DOHH2 (cell line): Measurements from ENCODE around the gene RALGDS.

Experiments used
- EZH2phosphoT487 ChIP-seq: fragments of 200-600 bp; sonication (generic); IDR thresholded peaks from 2 replicates; pipeline ENCODE4 v1.6.1; 2017; ENCODE audit warnings: borderline replicate concordance, mild to moderate bottlenecking, antibody characterized with exemption, low read length, moderate library complexity, mixed read lengths
- TF ChIP-seq, protein P1 (sequence below): fragments of 200-600 bp; sonication (generic); IDR thresholded peaks from one replicate; pipeline ENCODE4 v1.5.1; 2014; ENCODE audit warnings: antibody characterized with exemption, mild to moderate bottlenecking, low read depth, low read length; ENCODE audit not compliant: poor library complexity, severe bottlenecking

DNA sequence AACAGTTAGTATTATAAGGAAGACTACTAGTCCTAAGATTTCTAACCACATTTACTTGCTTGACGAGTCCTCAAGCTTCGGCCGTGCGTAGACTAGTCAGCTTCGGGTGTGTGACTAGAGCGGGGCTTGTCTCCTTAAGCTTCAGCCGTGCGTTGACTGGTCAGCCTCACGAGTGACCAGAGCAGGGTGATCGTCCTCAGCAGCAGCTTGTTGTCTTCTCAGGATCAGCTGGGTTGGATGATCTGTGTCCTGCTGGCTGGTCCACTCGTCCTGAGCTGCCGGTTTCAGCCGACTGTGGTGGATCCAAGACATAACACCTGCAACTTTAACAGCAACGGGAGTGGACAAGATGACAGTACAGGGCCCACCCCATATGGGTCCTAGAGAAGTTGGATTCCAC is 42.6 kb downstream of the RALGDS start:
- TF ChIP-seq, protein P1, sequence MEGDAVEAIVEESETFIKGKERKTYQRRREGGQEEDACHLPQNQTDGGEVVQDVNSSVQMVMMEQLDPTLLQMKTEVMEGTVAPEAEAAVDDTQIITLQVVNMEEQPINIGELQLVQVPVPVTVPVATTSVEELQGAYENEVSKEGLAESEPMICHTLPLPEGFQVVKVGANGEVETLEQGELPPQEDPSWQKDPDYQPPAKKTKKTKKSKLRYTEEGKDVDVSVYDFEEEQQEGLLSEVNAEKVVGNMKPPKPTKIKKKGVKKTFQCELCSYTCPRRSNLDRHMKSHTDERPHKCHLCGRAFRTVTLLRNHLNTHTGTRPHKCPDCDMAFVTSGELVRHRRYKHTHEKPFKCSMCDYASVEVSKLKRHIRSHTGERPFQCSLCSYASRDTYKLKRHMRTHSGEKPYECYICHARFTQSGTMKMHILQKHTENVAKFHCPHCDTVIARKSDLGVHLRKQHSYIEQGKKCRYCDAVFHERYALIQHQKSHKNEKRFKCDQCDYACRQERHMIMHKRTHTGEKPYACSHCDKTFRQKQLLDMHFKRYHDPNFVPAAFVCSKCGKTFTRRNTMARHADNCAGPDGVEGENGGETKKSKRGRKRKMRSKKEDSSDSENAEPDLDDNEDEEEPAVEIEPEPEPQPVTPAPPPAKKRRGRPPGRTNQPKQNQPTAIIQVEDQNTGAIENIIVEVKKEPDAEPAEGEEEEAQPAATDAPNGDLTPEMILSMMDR = no peak
- TF ChIP-seq EZH2phosphoT487 = no peak
